GM23338 (cell line): ENCODE measurements around the gene LIF.

Experiments used
- CTCF ChIP-seq, 2 experiments: fragments of 200-600 bp in 1 of 2; sonication (generic) in 1 of 2; conservative IDR thresholded peaks; 2 replicates each; pipeline versions ENCODE4 v1.5.1 to v1.6.1; 2016 to 2017; ENCODE audit warnings: antibody characterized with exemption in 2 of 2, low read depth in 2 of 2, mild to moderate bottlenecking in 2 of 2, moderate library complexity in 1 of 2
- EZH2phosphoT487 ChIP-seq: fragments of 200-600 bp; sonication (generic); IDR thresholded peaks from one replicate; pipeline ENCODE4 v1.8.1; 2018; ENCODE audit warnings: antibody characterized with exemption; ENCODE audit not compliant: unreplicated experiment

GRCh38 chr22:30280505-30280904, 33.9 kb upstream of the LIF start:
- TF ChIP-seq EZH2phosphoT487 (no peak), CTCF (conservative IDR thresholded peaks at IDR 0.05; ENCODE audit: low read depth in 2 of 2) (no peak)
